GM18502 (cell line): Measurements from ENCODE around the gene BARX2.

Experiments
- ATAC-seq: cut with Tn5 transposase; IDR thresholded peaks from one replicate; pipeline ENCODE4 v1.9.1; 2021; ENCODE audit warnings: mild to moderate bottlenecking; ENCODE audit not compliant: unreplicated experiment, poor library complexity

BARX2 gene

GRCh38 chr11:129372609-129373488 lies 2.8 kb upstream of the BARX2 start:
- ATAC-seq = no peak

- ATAC-seq = no peak
These were observed 2.1 kb upstream of the BARX2 start for GRCh38 chr11:129373489-129373953.

DNA sequence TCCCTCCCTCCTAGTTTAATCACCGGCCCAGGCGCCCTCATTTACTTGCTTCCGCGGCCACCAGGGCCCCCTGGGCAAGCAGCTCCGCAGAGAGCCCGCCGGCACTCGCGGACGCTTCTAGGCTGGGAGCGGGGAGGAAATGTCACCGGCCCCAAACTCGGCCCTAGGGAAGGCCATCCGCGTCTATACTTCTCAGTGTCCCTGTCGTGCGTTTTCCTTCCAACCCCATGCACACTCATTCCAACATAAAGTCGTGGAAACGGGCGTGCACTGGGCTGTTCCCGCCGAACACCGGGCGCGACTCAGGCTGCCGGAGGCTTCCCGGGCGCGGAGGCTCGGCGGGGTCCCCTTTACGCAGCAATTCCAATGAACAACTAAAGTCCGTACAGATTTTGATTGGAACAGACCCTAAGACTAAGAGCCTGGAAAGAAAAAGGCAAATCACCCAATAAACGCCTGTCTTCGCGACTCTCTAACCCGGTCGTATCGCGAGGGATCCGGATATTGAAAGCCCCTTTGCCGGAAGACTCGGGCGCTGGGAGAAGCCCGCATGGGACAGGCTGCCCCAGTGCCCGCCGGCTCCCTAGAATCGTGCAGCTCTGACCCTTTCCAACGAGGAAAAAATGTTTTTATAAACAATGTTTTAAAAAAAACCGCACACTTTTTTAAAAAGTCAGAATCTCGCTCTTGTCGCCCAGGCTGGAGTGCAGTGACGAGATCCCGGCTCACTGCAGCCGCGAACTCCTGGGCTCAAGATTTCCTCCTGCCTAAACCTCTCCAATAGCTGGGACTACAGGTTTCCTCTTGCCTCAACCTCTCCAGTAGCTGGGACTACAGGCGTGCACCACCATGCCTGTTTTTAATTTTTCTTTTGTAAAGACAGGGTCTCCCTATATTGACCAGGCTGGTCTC lies 1.3 kb upstream of the BARX2 start:
- no peak for ATAC-seq

- ATAC-seq = no peak
These were observed 476 bp upstream of the BARX2 start for GRCh38 chr11:129374993-129375750.

DNA sequence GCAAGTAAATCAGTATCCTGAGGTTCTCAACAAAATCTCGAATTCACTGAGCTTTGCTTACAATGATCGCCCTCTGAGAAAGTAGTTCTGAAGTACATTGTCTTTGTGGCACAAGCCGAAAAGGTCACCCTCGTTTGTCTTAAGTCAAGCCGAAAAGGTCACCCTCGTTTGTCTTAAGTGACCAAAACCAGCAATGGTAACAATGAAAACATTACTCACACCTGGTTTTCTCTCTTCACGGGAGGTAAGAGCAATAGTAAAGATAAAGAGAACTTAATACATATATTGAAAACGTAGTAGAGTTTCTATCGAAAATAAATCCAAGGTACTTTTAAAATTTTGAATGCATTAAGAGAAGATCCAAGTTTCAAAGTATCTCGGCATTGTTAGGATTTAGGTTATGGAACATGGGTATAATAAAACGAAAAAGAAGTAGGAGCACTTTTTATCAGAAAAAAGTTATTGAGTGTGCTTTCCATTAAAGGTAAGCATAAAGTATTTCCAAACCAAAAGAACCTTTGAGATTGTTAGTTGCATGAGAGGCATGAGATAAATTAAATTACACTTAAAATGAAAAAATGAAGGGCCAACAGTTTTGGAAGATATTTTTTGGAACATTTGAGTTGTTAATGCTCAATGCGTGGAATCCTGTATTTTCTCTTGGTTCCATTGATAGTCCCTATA lies 1.2 kb downstream of the BARX2 start:
- no peak for ATAC-seq

GRCh38 chr11:129377739-129378138 lies 2.1 kb downstream of the BARX2 start:
- ATAC-seq = no peak

DNA sequence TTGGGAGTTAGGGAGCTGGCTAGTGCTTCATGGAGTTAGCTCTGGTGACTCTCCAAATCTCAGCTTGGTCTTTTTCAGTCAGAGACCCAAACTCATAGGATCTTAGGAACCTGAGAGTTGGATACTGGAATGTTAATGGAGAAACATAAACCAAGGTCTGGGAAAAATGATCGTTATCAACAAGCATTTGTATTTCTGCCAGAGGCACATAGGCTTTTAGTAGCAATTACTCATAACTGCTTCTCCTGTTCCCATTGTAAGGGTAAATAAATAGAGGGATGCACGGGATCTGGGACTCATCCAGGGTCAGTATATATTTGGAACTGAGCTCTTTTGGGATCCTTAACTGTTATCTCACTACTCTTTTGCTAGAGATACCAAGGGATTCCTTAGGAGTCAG lies 4.8 kb downstream of the BARX2 start:
- ATAC-seq = no peak

- no peak for ATAC-seq
These were observed 6.9 kb downstream of the BARX2 start for GRCh38 chr11:129382583-129382982.

GRCh38 chr11:129383060-129383459 lies 7.4 kb downstream of the BARX2 start:
- no peak for ATAC-seq

DNA sequence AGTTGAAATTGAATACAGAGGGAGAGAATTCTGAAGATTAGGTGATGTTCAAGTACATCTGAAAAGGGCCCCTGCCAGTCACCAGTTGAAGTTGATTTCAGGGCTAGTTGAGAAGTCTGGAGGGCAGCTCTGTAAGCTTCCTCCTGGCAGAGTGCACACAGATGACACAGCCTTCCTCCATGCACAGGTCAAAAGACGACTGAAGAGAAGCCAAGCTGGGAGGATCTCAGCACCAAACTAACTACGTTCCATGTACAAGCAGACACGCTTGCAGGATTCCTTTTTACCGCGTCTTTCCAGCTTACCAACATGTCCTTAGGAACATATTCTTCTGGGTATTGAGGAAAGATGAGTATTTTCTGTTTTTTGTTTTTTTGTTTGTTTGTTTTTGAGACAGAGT lies 7.9 kb downstream of the BARX2 start:
- no peak for ATAC-seq

- no peak for ATAC-seq
These were observed 8.8 kb downstream of the BARX2 start for GRCh38 chr11:129384415-129384814.

- no peak for ATAC-seq
These were observed 10.2 kb downstream of the BARX2 start for GRCh38 chr11:129385801-129386200.

DNA sequence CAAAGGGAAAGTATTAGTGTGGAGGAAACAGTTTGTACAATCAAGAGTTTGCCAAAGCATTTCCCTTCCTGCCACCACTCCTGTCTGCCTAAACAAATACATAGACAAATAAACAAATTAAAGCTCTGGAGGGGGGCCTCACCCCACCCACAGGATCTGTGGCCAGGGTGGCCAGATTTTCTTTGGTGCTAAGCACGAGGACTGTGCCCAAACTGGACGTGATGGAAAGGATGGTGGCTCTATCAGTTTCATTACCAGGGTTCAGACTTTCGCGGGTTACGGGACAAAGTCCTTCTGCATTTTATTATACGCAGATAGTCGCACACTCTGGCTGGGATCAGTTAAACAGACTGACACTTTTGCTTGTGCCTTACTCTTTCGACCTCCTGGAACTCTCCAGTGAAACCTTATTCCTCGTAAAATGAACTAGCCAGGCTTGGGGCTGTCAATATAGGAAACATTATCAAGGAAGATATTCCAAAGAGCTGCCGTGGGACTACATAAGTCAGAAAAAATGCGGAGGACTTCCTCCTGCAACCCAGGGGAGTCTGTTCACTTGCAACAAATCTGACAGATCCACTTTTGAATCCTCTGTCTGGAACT lies 11.2 kb downstream of the BARX2 start:
- ATAC-seq = no peak

- ATAC-seq = no peak
These were observed 11.8 kb downstream of the BARX2 start for GRCh38 chr11:129387434-129387833.

DNA sequence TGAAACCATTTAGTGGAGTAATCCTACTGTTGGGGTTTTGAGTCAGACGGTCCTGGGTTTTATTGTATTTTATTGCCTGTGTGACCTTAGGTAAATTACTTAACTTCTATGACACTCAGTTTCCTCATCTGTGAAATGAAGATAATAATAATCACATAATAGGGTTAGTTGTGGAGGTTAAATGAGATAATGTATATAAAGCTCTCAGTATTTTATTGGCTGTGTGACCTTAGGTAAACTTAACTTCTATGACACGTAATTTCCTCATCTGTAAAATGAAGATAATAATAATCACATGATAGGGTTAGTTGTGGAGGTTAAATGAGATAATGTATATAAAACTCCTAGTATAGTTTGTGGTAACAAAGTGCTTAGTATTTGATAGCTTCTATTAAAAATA lies 13.2 kb downstream of the BARX2 start:
- ATAC-seq = no peak

GRCh38 chr11:129390303-129390821 lies 14.7 kb downstream of the BARX2 start:
- no peak for ATAC-seq

DNA sequence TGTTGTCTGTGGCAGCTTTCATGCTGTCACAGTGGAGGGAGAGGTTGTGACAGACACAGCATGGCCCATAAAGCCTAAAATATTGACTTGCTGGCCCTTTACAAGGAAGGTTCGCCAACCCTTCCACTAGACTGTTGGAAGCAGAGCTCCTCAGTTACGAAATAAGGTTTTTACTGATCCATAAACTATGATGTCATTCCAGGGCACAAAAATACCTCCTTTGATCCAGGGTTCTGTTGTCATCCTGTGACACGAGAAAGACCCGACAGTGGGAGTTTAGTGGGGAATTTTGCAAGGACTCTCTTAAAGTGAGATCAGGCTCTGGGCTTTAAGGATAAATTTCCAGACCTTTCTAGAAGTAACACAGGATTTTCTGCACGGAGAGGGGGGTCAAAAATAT lies 15.7 kb downstream of the BARX2 start:
- ATAC-seq = no peak

DNA sequence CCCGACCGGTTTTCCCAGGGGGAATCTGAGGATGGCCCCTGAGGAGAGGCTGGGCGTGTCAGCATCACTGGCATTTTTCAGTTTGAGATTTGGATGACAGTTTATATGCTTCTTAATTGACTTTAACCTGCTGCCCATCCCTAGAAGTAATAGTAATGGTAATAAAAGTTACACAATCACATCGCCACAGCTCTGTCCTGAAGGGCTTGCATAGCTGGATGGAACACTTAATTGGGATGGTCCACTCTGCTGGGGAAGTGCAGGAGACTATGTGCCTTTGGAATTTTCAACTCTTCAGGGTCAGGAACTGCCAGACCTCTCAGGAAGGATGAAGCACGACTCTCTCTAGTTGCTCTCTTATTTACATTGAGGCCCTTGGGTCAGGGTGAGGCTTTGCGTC lies 16.2 kb downstream of the BARX2 start:
- ATAC-seq = no peak

- no peak for ATAC-seq
These were observed 17.3 kb downstream of the BARX2 start for GRCh38 chr11:129392995-129393394.
